ENCODE data around the gene TULP4.

Gene TULP4

GRCh38 chr6:158485431-158485830 is 173.2 kb downstream of the TULP4 start:
- TF ChIP-seq, protein P1, sequence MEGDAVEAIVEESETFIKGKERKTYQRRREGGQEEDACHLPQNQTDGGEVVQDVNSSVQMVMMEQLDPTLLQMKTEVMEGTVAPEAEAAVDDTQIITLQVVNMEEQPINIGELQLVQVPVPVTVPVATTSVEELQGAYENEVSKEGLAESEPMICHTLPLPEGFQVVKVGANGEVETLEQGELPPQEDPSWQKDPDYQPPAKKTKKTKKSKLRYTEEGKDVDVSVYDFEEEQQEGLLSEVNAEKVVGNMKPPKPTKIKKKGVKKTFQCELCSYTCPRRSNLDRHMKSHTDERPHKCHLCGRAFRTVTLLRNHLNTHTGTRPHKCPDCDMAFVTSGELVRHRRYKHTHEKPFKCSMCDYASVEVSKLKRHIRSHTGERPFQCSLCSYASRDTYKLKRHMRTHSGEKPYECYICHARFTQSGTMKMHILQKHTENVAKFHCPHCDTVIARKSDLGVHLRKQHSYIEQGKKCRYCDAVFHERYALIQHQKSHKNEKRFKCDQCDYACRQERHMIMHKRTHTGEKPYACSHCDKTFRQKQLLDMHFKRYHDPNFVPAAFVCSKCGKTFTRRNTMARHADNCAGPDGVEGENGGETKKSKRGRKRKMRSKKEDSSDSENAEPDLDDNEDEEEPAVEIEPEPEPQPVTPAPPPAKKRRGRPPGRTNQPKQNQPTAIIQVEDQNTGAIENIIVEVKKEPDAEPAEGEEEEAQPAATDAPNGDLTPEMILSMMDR (IDR thresholded peaks at IDR 0.05; ENCODE audit: low read depth, low read length), result no peak
- no peak overlapping the region for H3K4me3 ChIP-seq (ENCODE audit: low read depth, low read length)

GRCh38 chr6:158487495-158487894 is 175.2 kb downstream of the TULP4 start:
- TF ChIP-seq, protein P1 (IDR thresholded peaks at IDR 0.05; ENCODE audit: low read depth, low read length), result no peak
- no peak overlapping the region for H3K4me3 ChIP-seq (ENCODE audit: low read depth, low read length)

- no peak overlapping the region for H3K4me3 ChIP-seq (ENCODE audit: low read depth, low read length)
These were observed 175.8 kb downstream of the TULP4 start for GRCh38 chr6:158488065-158488464.

GRCh38 chr6:158489441-158489840 is 177.2 kb downstream of the TULP4 start:
- H3K4me3 ChIP-seq (ENCODE audit: low read depth, low read length), result no peak overlapping the region
- TF ChIP-seq, protein P1 (IDR thresholded peaks at IDR 0.05; ENCODE audit: low read depth, low read length), result no peak

More at GRCh38 chr6:158488065-158488464, 175.8 kb downstream of the TULP4 start:
- TF ChIP-seq, protein P1 (IDR thresholded peaks at IDR 0.05; ENCODE audit: low read depth, low read length), result no peak

- TF ChIP-seq, protein P1 (IDR thresholded peaks at IDR 0.05; ENCODE audit: low read depth, low read length), result no peak
- no peak overlapping the region for H3K4me3 ChIP-seq (ENCODE audit: low read depth, low read length)
These were observed 180.6 kb downstream of the TULP4 start for GRCh38 chr6:158492881-158493280.

DNA sequence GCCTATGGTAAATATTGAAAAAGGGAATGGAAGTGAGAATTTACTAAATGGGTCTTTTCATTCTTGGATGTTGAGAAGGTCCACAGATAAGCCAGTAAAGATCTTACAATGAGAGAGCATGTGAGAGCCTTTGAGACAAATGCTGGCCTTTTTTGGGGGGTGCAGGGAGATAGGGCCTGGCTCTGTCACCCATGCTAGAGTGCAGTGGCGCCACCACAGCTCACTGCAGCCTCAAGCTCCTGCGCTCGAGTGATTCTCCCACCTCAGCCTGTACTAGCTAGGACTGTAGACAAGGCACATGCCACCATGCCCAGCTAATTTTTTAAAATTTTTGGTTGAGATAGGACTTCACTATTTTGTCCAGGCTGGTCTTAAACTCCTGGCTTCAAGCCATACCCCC is 184.4 kb downstream of the TULP4 start:
- TF ChIP-seq, protein P1 (IDR thresholded peaks at IDR 0.05; ENCODE audit: low read depth, low read length), result no peak
- no peak overlapping the region for H3K4me3 ChIP-seq (ENCODE audit: low read depth, low read length)

GRCh38 chr6:158497620-158498019 is 185.4 kb downstream of the TULP4 start:
- H3K4me3 ChIP-seq (ENCODE audit: low read depth, low read length), result no peak overlapping the region
- TF ChIP-seq, protein P1 (IDR thresholded peaks at IDR 0.05; ENCODE audit: low read depth, low read length), result no peak

Data from WI38 (cell line).